GM12864 (cell line): ENCODE measurements around the gene MT1HL1.

ENCODE experiments used
- DNase-seq: peaks from one replicate; pipeline ENCODE4 v3.0.0-alpha.2; 2011; ENCODE audit warnings: low read depth
- H3K4me3 ChIP-seq: 2 replicates; pipeline ENCODE4 v1.5.1; 2011; ENCODE audit warnings: mild to moderate bottlenecking, low read depth, low read length, control low read depth
- CTCF ChIP-seq: IDR thresholded peaks from 2 replicates; pipeline ENCODE4 v1.5.1; 2011; ENCODE audit warnings: low read depth, mild to moderate bottlenecking, moderate library complexity, low read length, control low read depth, inconsistent platforms; ENCODE audit errors: missing control alignments

Gene MT1HL1

GRCh38 chr1:237033804-237034203 lies 29.6 kb upstream of the MT1HL1 start:
- DNase-seq = no peak
- no peak for TF ChIP-seq CTCF
- H3K4me3 ChIP-seq = no peak overlapping the region

DNA sequence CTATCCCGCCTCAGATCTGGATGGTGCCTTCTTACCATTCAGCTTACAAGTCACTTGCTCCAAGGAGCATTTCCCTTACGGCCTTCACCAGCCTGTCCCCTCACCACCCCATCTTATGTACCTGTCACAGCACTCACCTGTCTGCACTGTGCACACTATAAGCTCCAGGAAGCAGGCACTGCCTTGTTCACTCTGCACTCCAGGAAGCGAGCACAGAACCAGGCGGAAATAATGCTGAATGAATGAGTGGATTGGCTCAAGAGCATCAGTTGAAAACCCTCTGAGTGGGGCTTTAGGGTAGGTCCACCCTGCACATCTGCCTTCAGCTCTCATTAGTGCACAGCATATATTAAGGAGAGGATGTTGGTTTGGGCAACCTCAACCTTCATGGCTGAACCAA lies 28.8 kb upstream of the MT1HL1 start:
- TF ChIP-seq CTCF = no peak
- no peak for DNase-seq
- H3K4me3 ChIP-seq = no peak overlapping the region

GRCh38 chr1:237032029-237032428 lies 27.8 kb upstream of the MT1HL1 start:
- no peak for TF ChIP-seq CTCF
- no peak for DNase-seq
- H3K4me3 ChIP-seq = no peak overlapping the region

DNA sequence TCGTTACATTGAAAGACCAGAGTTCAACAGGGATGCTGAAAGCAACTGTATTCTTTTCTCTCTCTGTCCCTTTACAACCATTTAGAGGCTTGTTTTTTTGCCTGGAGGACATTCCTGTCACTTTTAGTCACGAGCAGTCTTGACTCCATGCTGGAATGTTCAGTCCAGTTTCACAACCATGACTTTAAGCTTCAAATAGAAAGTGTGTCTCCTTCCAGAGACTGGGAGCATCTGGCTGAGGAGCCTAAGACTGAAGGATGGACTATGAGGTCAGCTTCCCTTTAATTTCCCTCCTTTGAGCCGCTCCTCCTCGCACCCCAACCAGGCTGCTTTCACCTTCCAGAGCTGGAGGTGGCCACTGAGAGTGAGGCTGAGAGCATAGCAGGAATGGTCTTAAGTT lies 27.2 kb upstream of the MT1HL1 start:
- DNase-seq = no peak
- no peak overlapping the region for H3K4me3 ChIP-seq
- TF ChIP-seq CTCF = no peak

DNA sequence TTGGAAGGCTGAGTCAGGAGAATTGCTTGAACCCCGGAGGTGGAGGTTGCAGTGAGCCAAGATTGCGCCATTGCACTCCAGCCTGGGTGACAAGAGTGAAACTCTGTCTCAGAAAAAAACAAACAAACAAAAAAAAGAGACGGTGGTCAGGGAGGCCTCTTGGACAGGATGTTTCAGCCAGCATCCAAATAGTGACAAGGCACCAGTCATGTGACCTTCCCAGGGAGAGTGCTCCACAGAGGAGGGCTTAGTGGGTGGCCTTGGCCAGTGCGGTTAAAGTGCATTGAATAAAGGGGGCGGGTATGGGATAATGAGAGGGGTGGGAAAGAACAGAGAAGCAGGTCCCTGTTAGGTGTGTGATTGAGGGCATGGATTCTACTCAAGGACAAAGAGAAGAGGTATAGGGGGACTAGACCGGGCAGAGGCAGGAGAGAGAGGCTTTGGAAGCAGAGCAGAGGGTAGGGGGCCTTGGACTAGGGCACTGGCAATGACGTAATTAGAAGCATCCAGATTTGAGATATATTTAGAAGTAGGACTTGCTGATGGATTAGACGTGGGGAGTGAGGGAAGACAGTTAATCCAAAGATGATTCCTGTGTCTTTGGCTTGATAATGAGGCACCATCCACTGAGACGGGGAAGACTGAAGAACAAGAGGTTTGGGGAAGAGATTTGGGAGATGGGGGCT lies 25.8 kb upstream of the MT1HL1 start:
- no peak overlapping the region for H3K4me3 ChIP-seq
- TF ChIP-seq CTCF = no peak
- DNase-seq = no peak

GRCh38 chr1:237029240-237029639 lies 25.0 kb upstream of the MT1HL1 start:
- DNase-seq = no peak
- TF ChIP-seq CTCF = no peak
- H3K4me3 ChIP-seq = no peak overlapping the region

DNA sequence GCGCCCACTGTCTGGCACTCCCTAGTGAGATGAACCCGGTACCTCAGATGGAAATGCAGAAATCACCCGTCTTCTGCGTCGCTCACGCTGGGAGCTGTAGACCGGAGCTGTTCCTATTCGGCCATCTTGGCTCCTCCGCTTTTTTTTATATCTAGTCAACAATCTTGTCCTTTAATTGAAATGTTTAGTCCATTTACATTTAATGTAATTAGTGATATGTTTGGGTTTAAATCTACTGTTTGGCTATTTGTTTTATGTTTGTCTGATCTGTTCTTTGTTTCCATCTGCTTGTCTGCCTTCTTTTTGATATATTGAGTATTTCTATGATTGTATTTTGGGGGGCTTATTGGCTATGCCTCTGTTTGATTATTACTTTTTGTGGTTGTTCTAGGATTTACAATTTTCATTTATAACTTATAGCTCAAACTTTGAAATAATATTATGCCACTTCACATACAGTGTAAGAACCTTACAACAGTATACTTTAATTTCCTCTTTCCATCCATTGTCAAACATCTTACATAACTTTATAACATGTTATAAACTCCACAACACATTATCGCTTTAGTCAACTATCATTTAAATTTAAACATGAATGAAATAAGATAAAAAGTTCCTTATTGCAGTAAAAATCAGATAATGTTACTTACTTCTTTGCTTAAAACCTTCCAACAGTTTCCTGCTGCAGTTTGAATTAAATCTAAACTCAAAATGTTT lies 21.3 kb upstream of the MT1HL1 start:
- DNase-seq = no peak
- no peak overlapping the region for H3K4me3 ChIP-seq
- TF ChIP-seq CTCF = no peak
